GM23338 (cell line): ENCODE measurements around the gene CD80. TPM values are rescaled to one million over a fixed set of nuclear protein-coding genes. Genes with fewer than 3 reads are reported as not detected.
A peak's percentile ranks its signal among the peaks of the same experiment; 100 is the strongest.

ENCODE experiments used
- ATAC-seq: fragments of 200-7000 bp; cut with Tn5 transposase; 3 replicates; pipeline ENCODE4 v1.9.1; 2020
- DNase-seq: peaks from one replicate; pipeline ENCODE4 v3.0.0-alpha.2; 2015; ENCODE audit warnings: low spot score
- H2AFZ ChIP-seq: fragments of 200-600 bp; sonication (generic); 2 replicates; pipeline ENCODE4 v1.8.0; 2016; ENCODE audit warnings: antibody characterized with exemption, mild to moderate bottlenecking, moderate library complexity
- H3F3A ChIP-seq: fragments of 200-600 bp; sonication (generic); replicated peaks from 2 replicates; pipeline ENCODE4 v1.8.0; 2017; ENCODE audit warnings: antibody characterized with exemption, mixed run types, low read depth
- H3K27ac ChIP-seq: fragments of 200-600 bp; sonication (generic); 2 replicates; pipeline ENCODE4 v1.6.1; 2016; ENCODE audit warnings: low read depth
- H3K27me3 ChIP-seq: fragments of 200-600 bp; sonication (generic); 2 replicates; pipeline ENCODE4 v1.8.0; 2016; ENCODE audit warnings: mild to moderate bottlenecking, mixed run types, moderate library complexity; ENCODE audit not compliant: insufficient read depth
- H3K36me3 ChIP-seq: fragments of 200-600 bp; sonication (generic); 2 replicates; pipeline ENCODE4 v1.8.0; 2016; ENCODE audit warnings: mild to moderate bottlenecking; ENCODE audit not compliant: insufficient read depth
- H3K4me1 ChIP-seq: fragments of 200-600 bp; sonication (generic); 2 replicates; pipeline ENCODE4 v1.8.0; 2016; ENCODE audit warnings: mild to moderate bottlenecking, moderate library complexity; ENCODE audit not compliant: insufficient read depth
- H3K4me2 ChIP-seq: fragments of 200-600 bp; sonication (generic); 2 replicates; pipeline ENCODE4 v1.7.1; 2017; ENCODE audit warnings: mixed run types
- H3K4me3 ChIP-seq: fragments of 200-600 bp; sonication (generic); 2 replicates; pipeline ENCODE4 v1.6.1; 2016; ENCODE audit warnings: mixed run types
- H3K79me2 ChIP-seq: fragments of 200-600 bp; sonication (generic); replicated peaks from 2 replicates; pipeline ENCODE4 v1.8.0; 2017; ENCODE audit warnings: mild to moderate bottlenecking; ENCODE audit not compliant: insufficient read depth
- H3K9me2 ChIP-seq: fragments of 200-600 bp; sonication (generic); 2 replicates; pipeline ENCODE4 v1.8.0; 2017; ENCODE audit not compliant: insufficient read depth
- H4K20me1 ChIP-seq: fragments of 200-600 bp; sonication (generic); replicated peaks from 2 replicates; pipeline ENCODE4 v1.8.0; 2017; ENCODE audit warnings: mild to moderate bottlenecking; ENCODE audit not compliant: insufficient read depth
- H3K27ac Mint-ChIP-seq: 2 replicates; pipeline ENCODE4 v1.8.0; 2020; ENCODE audit warnings: inconsistent platforms, mild to moderate bottlenecking, moderate library complexity, mixed read lengths
- H3K27me3 Mint-ChIP-seq: 3 replicates; pipeline ENCODE4 v1.8.0; 2022; ENCODE audit warnings: low read depth, mild to moderate bottlenecking, moderate library complexity, mixed read lengths, inconsistent platforms; ENCODE audit not compliant: insufficient read depth, poor library complexity
- H3K36me3 Mint-ChIP-seq: 3 replicates; pipeline ENCODE4 v1.8.0; 2021; ENCODE audit warnings: low read depth, mild to moderate bottlenecking, inconsistent platforms, moderate library complexity, mixed read lengths
- H3K4me1 Mint-ChIP-seq: 3 replicates; pipeline ENCODE4 v1.8.0; 2020; ENCODE audit warnings: mild to moderate bottlenecking, inconsistent platforms, mixed read lengths
- H3K4me3 Mint-ChIP-seq: 3 replicates; pipeline ENCODE4 v1.8.0; 2021; ENCODE audit warnings: moderate library complexity, mild to moderate bottlenecking, inconsistent platforms, mixed read lengths
- H3K9me3 Mint-ChIP-seq: 3 replicates; pipeline ENCODE4 v1.8.0; 2020; ENCODE audit warnings: moderate library complexity, mild to moderate bottlenecking, inconsistent platforms, mixed read lengths
- CREB1 ChIP-seq: fragments of 250-450 bp; sonication (Bioruptor Pico); IDR thresholded peaks from 2 replicates; pipeline ENCODE4 v1.5.0; 2020; ENCODE audit warnings: low read depth, mild to moderate bottlenecking, moderate library complexity
- CTCF ChIP-seq, 2 experiments: fragments of 200-600 bp in 1 of 2; sonication (generic) in 1 of 2; conservative IDR thresholded peaks; 2 replicates each; pipeline versions ENCODE4 v1.5.1 to v1.6.1; 2016 to 2017; ENCODE audit warnings: antibody characterized with exemption in 2 of 2, low read depth in 2 of 2, mild to moderate bottlenecking in 2 of 2, moderate library complexity in 1 of 2
- ETS1 ChIP-seq: IDR thresholded peaks from 2 replicates; pipeline ENCODE4 v1.6.1; 2016; ENCODE audit warnings: antibody characterized with exemption
- EZH2 ChIP-seq: fragments of 200-600 bp; sonication (generic); IDR thresholded peaks from one replicate; pipeline ENCODE4 v1.8.0; 2017; ENCODE audit warnings: antibody characterized with exemption, mild to moderate bottlenecking, low read depth; ENCODE audit not compliant: unreplicated experiment
- EZH2phosphoT487 ChIP-seq: fragments of 200-600 bp; sonication (generic); IDR thresholded peaks from one replicate; pipeline ENCODE4 v1.8.1; 2018; ENCODE audit warnings: antibody characterized with exemption; ENCODE audit not compliant: unreplicated experiment
- JUNB ChIP-seq: IDR thresholded peaks from one replicate; pipeline ENCODE4 v1.6.1; 2016; ENCODE audit warnings: antibody characterized with exemption; ENCODE audit not compliant: unreplicated experiment
- NANOG ChIP-seq: IDR thresholded peaks from 2 replicates; pipeline ENCODE4 v1.6.1; 2016; ENCODE audit warnings: antibody characterized with exemption, borderline replicate concordance
- POLR2AphosphoS5 ChIP-seq: IDR thresholded peaks from 2 replicates; pipeline ENCODE4 v1.6.1; 2016; ENCODE audit warnings: antibody characterized with exemption, low read depth
- REST ChIP-seq: IDR thresholded peaks from one replicate; pipeline ENCODE4 v1.6.1; 2018; ENCODE audit warnings: antibody characterized with exemption; ENCODE audit not compliant: unreplicated experiment
- STAT1 ChIP-seq: IDR thresholded peaks from one replicate; pipeline ENCODE4 v1.6.1; 2016; ENCODE audit warnings: antibody characterized with exemption; ENCODE audit not compliant: unreplicated experiment
- ZNF114 ChIP-seq: fragments of 250-450 bp; sonication (Bioruptor Pico); IDR thresholded peaks from 2 replicates; pipeline ENCODE4 v1.5.0; 2020; ENCODE audit warnings: mild to moderate bottlenecking, moderate library complexity
- ZNF331 ChIP-seq: fragments of 250-450 bp; sonication (Bioruptor Pico); IDR thresholded peaks from 2 replicates; pipeline ENCODE4 v1.5.0; 2020; ENCODE audit warnings: low read depth, mild to moderate bottlenecking, moderate library complexity
- ZNF462 ChIP-seq: fragments of 250-450 bp; sonication (Bioruptor Pico); IDR thresholded peaks from 2 replicates; pipeline ENCODE4 v1.5.0; 2020; ENCODE audit warnings: mild to moderate bottlenecking, moderate library complexity
- polyA plus RNA-seq: library from polyadenylated mRNA; unstranded; fragments of >200 nt; fragmentation: Nextera tagmentation; extraction: Ambion mirVana; gene quantifications from 2 replicates; pipeline ENCODE4 v1.2.1, GENCODE V29; 2016
- total RNA-seq: library from RNA; depleted of rRNA; stranded (reverse); fragments of >200 nt; shearing (Covaris generic); gene quantifications from 2 replicates; pipeline ENCODE4 v1.2.3, GENCODE V29; 2014

The CD80 gene
- total and polyA plus RNA-seq, 2 experiments from 2014 or later: not detected

- Histone ChIP-seq H3K9me2 (no peaks in the 10 kb centered on the region), H3K4me3 (peak overlapping the region; percentile 94), H3K27me3 (no peaks in the 10 kb centered on the region), H3K4me1 (peaks cover 14% of the 10 kb centered on the region), H3K36me3 (peaks cover 3% of the 10 kb centered on the region), H3K79me2 (peaks cover 34% of the 10 kb centered on the region), H3F3A (0 out of 2 replicates have a peak, but pooled peaks cover 5% of the 10 kb centered on the region), H4K20me1 (0 out of 2 replicates have a peak, but pooled peaks cover 4% of the 10 kb centered on the region), H3K27ac (peak overlapping the region; percentile 87), H2AFZ (peak overlapping the region; percentile 76; the same call in 1 of the 2 replicates), H3K4me2 (peak overlapping the region; percentile 84)
- Mint-ChIP-seq H3K27me3 (no peaks in the 10 kb centered on the region), H3K27ac (peak overlapping the region; percentile 100), H3K36me3 (peaks cover 16% of the 10 kb centered on the region), H3K9me3 (no peaks in the 10 kb centered on the region; the same call in 2 of the 3 replicates), H3K4me3 (peak overlapping the region; percentile 99), H3K4me1 (peaks cover 10% of the 10 kb centered on the region)
- TF ChIP-seq EZH2 (no peak), ZNF114 (CRISPR knock-in tag) (no peak), ETS1 (no peak), ZNF331 (CRISPR knock-in tag) (no peak), STAT1 (no peak), EZH2phosphoT487 (no peak), CREB1 (CRISPR knock-in tag) (no peak), NANOG (no peak), ZNF462 (CRISPR knock-in tag) (no peak), CTCF (conservative IDR thresholded peaks at IDR 0.05; ENCODE audit: low read depth in 2 of 2) (no peak), JUNB (no peak), POLR2AphosphoS5 (no peak), REST (no peak)
- ATAC-seq (peak; percentile 13), DNase-seq (peak; percentile 43)
Observed at GRCh38 chr3:119497820-119498185, 61.6 kb downstream of the CD80 start.
